Vagina (tissue), 2 donors: ENCODE results near the gene CFAP90.

ENCODE experiments used
- POLR2A ChIP-seq, 2 donors: fragments of 450-650 bp; IDR thresholded peaks; one replicate each; pipeline ENCODE4 v1.6.1; 2017; ENCODE audit warnings: antibody characterized with exemption in 2 of 2, mild to moderate bottlenecking in 2 of 2, moderate library complexity in 2 of 2
- TF ChIP-seq, protein P1 (sequence below), 3 experiments: fragments of 450-650 bp in 2 of 3; fragments of 200-600 bp in 1 of 3; sonication (generic) in 1 of 3; IDR thresholded peaks; one replicate each; pipeline ENCODE4 v1.5.1; 2017 to 2019; ENCODE audit warnings: antibody characterized with exemption in 3 of 3, mild to moderate bottlenecking in 2 of 3, moderate library complexity in 2 of 3

DNA sequence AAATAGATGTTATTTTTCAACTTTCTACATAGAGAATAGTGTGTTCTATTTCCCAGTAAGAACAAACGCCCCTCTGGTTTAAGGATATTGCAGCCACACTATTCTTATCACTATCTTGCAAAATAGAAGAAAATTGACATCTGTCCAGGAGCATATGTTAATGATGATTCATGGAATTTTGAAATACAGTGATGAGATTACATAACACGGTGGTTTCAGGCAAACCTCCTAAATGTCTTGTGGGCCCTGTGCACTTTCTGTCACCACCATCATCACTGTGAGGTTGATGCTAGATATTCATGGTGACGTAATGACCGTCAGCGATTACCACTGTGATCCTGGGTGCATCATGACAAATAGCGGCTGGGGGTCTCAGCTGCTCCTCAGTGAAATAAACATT is 48.1 kb downstream of the CFAP90 start:
- no peak for TF ChIP-seq POLR2A (IDR thresholded peaks at IDR 0.05)
- TF ChIP-seq, protein P1, sequence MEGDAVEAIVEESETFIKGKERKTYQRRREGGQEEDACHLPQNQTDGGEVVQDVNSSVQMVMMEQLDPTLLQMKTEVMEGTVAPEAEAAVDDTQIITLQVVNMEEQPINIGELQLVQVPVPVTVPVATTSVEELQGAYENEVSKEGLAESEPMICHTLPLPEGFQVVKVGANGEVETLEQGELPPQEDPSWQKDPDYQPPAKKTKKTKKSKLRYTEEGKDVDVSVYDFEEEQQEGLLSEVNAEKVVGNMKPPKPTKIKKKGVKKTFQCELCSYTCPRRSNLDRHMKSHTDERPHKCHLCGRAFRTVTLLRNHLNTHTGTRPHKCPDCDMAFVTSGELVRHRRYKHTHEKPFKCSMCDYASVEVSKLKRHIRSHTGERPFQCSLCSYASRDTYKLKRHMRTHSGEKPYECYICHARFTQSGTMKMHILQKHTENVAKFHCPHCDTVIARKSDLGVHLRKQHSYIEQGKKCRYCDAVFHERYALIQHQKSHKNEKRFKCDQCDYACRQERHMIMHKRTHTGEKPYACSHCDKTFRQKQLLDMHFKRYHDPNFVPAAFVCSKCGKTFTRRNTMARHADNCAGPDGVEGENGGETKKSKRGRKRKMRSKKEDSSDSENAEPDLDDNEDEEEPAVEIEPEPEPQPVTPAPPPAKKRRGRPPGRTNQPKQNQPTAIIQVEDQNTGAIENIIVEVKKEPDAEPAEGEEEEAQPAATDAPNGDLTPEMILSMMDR (IDR thresholded peaks at IDR 0.05) = no peak
